T47D (cell line): ENCODE data around the gene C17orf100.

Source experiments
- DNase-seq, 2 experiments: peaks; one replicate each; pipeline versions ENCODE4 v3.0.0 to v3.0.0-alpha.2; 2011 to 2012; ENCODE audit warnings: low read depth in 1 of 2, low spot score in 1 of 2
- JUND ChIP-seq: IDR thresholded peaks from 2 replicates; pipeline ENCODE4 v1.6.1; 2012; ENCODE audit warnings: low read depth
- in situ Hi-C: cut with HindIII; loops from 2 replicates; pipeline ENCODE4 v1.10.0; 2016; ENCODE audit warnings: low sequenced_read_pairs, low pct_unique_long_range_greater_than_20kb

C17orf100 gene

GRCh38 chr17:6636616-6637457 is 14.7 kb upstream of the C17orf100 start:
- in situ Hi-C loops: no loop called here
- TF ChIP-seq JUND: no peak
- DNase-seq: no peak

GRCh38 chr17:6637458-6637840 is 14.1 kb upstream of the C17orf100 start:
- no peak for TF ChIP-seq JUND
- in situ Hi-C loops: no loop called here
- DNase-seq: no peak

- no peak for DNase-seq
- no peak for TF ChIP-seq JUND
- in situ Hi-C loops: no loop called here
These were observed 13.3 kb upstream of the C17orf100 start for GRCh38 chr17:6638046-6638908.

- in situ Hi-C loops: no loop called here
- no peak for TF ChIP-seq JUND
- no peak for DNase-seq
These were observed 12.5 kb upstream of the C17orf100 start for GRCh38 chr17:6639014-6639585.

GRCh38 chr17:6639586-6640535 is 11.7 kb upstream of the C17orf100 start:
- in situ Hi-C loops: no loop called here
- peak in 1 of 2 experiments; percentile 20 for DNase-seq
- TF ChIP-seq JUND: no peak

- in situ Hi-C loops: no loop called here
- no peak for TF ChIP-seq JUND
- peak; percentile 28 to 78 for DNase-seq
These were observed 10.9 kb upstream of the C17orf100 start, which contains the start of the genes KIAA0753 and TXNDC17 for GRCh38 chr17:6640536-6641246. TSS of gene KIAA0753 (minus strand) at chr17:6640711. CDS start at chr17:6635103, 5,608 bp downstream. TSS of gene TXNDC17 (plus strand) at chr17:6641060. CDS start at chr17:6641083, 23 bp downstream.

GRCh38 chr17:6641247-6641863 is 10.2 kb upstream of the C17orf100 start:
- peak in 1 of 2 experiments; percentile 30 for DNase-seq
- in situ Hi-C loops: no loop called here

GRCh38 chr17:6642592-6642991 is 9.0 kb upstream of the C17orf100 start:
- no peak for TF ChIP-seq JUND
- in situ Hi-C loops: no loop called here
- DNase-seq: no peak

More at GRCh38 chr17:6641247-6641863, 10.2 kb upstream of the C17orf100 start:
- no peak for TF ChIP-seq JUND

GRCh38 chr17:6643451-6644125 is 8.0 kb upstream of the C17orf100 start:
- in situ Hi-C loops: no loop called here
- DNase-seq: no peak
- TF ChIP-seq JUND: no peak

- peak in 1 of 2 experiments; percentile 38 for DNase-seq
- in situ Hi-C loops: no loop called here
- no peak for TF ChIP-seq JUND
These were observed 3.4 kb upstream of the C17orf100 start for GRCh38 chr17:6648181-6648580.
